HG03045 (cell line): Measurements from ENCODE around the gene SERTAD2.

ENCODE experiments used
- ATAC-seq: cut with Tn5 transposase; IDR thresholded peaks from one replicate; pipeline ENCODE4 v1.9.1; 2021; ENCODE audit warnings: mild to moderate bottlenecking, moderate library complexity; ENCODE audit not compliant: unreplicated experiment

Gene SERTAD2

GRCh38 chr2:64653109-64654062 is at the start of gene SERTAD2:
SERTAD2 (minus strand) TSS chr2:64653913; CDS start chr2:64636871, 17,042 bp downstream.
- ATAC-seq: peak; percentile 76

- ATAC-seq: no peak
These were observed 46.6 kb upstream of the SERTAD2 start for GRCh38 chr2:64700133-64700809.

- ATAC-seq: no peak
These were observed 46.0 kb upstream of the SERTAD2 start for GRCh38 chr2:64699712-64700111.

GRCh38 chr2:64698668-64699444 is 45.1 kb upstream of the SERTAD2 start:
- ATAC-seq: peak; percentile 84

GRCh38 chr2:64698177-64698643 is 44.5 kb upstream of the SERTAD2 start:
- ATAC-seq: no peak

GRCh38 chr2:64697297-64698176 is 43.8 kb upstream of the SERTAD2 start:
- ATAC-seq: no peak

GRCh38 chr2:64696636-64697035 is 42.9 kb upstream of the SERTAD2 start:
- no peak for ATAC-seq

GRCh38 chr2:64695721-64696261 is 42.1 kb upstream of the SERTAD2 start:
- no peak for ATAC-seq

- ATAC-seq: no peak
These were observed 38.7 kb upstream of the SERTAD2 start for GRCh38 chr2:64692401-64692800.

- no peak for ATAC-seq
These were observed 35.2 kb upstream of the SERTAD2 start for GRCh38 chr2:64688909-64689308.

GRCh38 chr2:64686283-64686956 is 32.7 kb upstream of the SERTAD2 start:
- ATAC-seq: no peak

GRCh38 chr2:64685430-64685829 is 31.7 kb upstream of the SERTAD2 start:
- no peak for ATAC-seq

- no peak for ATAC-seq
These were observed 30.2 kb upstream of the SERTAD2 start for GRCh38 chr2:64683771-64684510.

- no peak for ATAC-seq
These were observed 27.8 kb upstream of the SERTAD2 start for GRCh38 chr2:64681479-64681967.

- no peak for ATAC-seq
These were observed 26.1 kb upstream of the SERTAD2 start for GRCh38 chr2:64679673-64680425.

GRCh38 chr2:64678771-64679590 is 25.3 kb upstream of the SERTAD2 start:
- ATAC-seq: no peak

GRCh38 chr2:64677530-64677929 is 23.8 kb upstream of the SERTAD2 start:
- no peak for ATAC-seq
